ENCODE data around the gene IMMP2L.
"Not testable (repeated sequence)": the region's sequence is repeated elsewhere in the genome, so short reads cannot be mapped to it uniquely, and the experiment has no call there.

IMMP2L gene

GRCh38 chr7:111586711-111587409 lies 24.6 kb upstream of the IMMP2L start:
- no peak for TF ChIP-seq CTCF (IDR thresholded peaks at IDR 0.05)

GRCh38 chr7:111581784-111582488 lies 19.6 kb upstream of the IMMP2L start:
- not testable (repeated sequence) for H3K9me3 ChIP-seq; H3K36me3 ChIP-seq; H3K27me3 ChIP-seq; H3K4me3 ChIP-seq (ENCODE audit: low read depth in 1 of 2, low read length in 1 of 2); H3K27ac ChIP-seq; H3K4me1 ChIP-seq (ENCODE audit: control insufficient read depth in 1 of 2, insufficient read depth in 1 of 2, low read depth in 1 of 2, low read length in 1 of 2)

More at GRCh38 chr7:111586711-111587409, 24.6 kb upstream of the IMMP2L start:
- H3K27ac ChIP-seq = no peak overlapping the region
- no peaks in the 10 kb centered on the region for H3K27me3 ChIP-seq
- H3K4me1 ChIP-seq (ENCODE audit: control insufficient read depth in 1 of 2, insufficient read depth in 1 of 2, low read depth in 1 of 2, low read length in 1 of 2) = no peaks in the 10 kb centered on the region
- H3K9me3 ChIP-seq = no peaks in the 10 kb centered on the region
- no peak overlapping the region for H3K4me3 ChIP-seq (ENCODE audit: low read depth in 1 of 2, low read length in 1 of 2)
- H3K36me3 ChIP-seq = no peaks in the 10 kb centered on the region

- not testable (repeated sequence) for H3K9me3 ChIP-seq; H3K4me3 ChIP-seq (ENCODE audit: low read depth in 1 of 2, low read length in 1 of 2); H3K4me1 ChIP-seq (ENCODE audit: control insufficient read depth in 1 of 2, insufficient read depth in 1 of 2, low read depth in 1 of 2, low read length in 1 of 2); H3K27ac ChIP-seq; H3K27me3 ChIP-seq; H3K36me3 ChIP-seq
These were observed 18.9 kb upstream of the IMMP2L start for GRCh38 chr7:111581207-111581606.

- Histone ChIP-seq H3K27me3 (no peaks in the 10 kb centered on the region), H3K4me3 (ENCODE audit: low read depth in 1 of 2, low read length in 1 of 2) (no peak overlapping the region), H3K36me3 (no peaks in the 10 kb centered on the region), H3K27ac (no peak overlapping the region), H3K4me1 (ENCODE audit: control insufficient read depth in 1 of 2, insufficient read depth in 1 of 2, low read depth in 1 of 2, low read length in 1 of 2) (no peaks in the 10 kb centered on the region), H3K9me3 (no peaks in the 10 kb centered on the region)
- TF ChIP-seq CTCF (IDR thresholded peaks at IDR 0.05) = no peak
These were observed 16.5 kb upstream of the IMMP2L start for GRCh38 chr7:111578754-111579153.

- no peaks in the 10 kb centered on the region for H3K36me3 ChIP-seq
These were observed 9.4 kb upstream of the IMMP2L start for GRCh38 chr7:111571720-111572119.

GRCh38 chr7:111568870-111569462 lies 6.7 kb upstream of the IMMP2L start:
- no peaks in the 10 kb centered on the region for H3K9me3 ChIP-seq
- no peaks in the 10 kb centered on the region for H3K27me3 ChIP-seq
- H3K27ac ChIP-seq = no peak overlapping the region
- H3K4me3 ChIP-seq (ENCODE audit: low read depth in 1 of 2, low read length in 1 of 2) = no peak overlapping the region
- no peaks in the 10 kb centered on the region for H3K36me3 ChIP-seq
- no peaks in the 10 kb centered on the region for H3K4me1 ChIP-seq (ENCODE audit: control insufficient read depth in 1 of 2, insufficient read depth in 1 of 2, low read depth in 1 of 2, low read length in 1 of 2)
- no peak for TF ChIP-seq CTCF (IDR thresholded peaks at IDR 0.05)

More at GRCh38 chr7:111571720-111572119, 9.4 kb upstream of the IMMP2L start:
- Histone ChIP-seq H3K27ac (no peak overlapping the region), H3K27me3 (no peaks in the 10 kb centered on the region), H3K4me3 (ENCODE audit: low read depth in 1 of 2, low read length in 1 of 2) (no peak overlapping the region), H3K4me1 (ENCODE audit: control insufficient read depth in 1 of 2, insufficient read depth in 1 of 2, low read depth in 1 of 2, low read length in 1 of 2) (no peaks in the 10 kb centered on the region), H3K9me3 (no peaks in the 10 kb centered on the region)
- no peak for TF ChIP-seq CTCF (IDR thresholded peaks at IDR 0.05)
